Loucy (cell line): Measurements from ENCODE around the gene FMNL2.

Source experiments
- H2AFZ ChIP-seq: fragments of 200-600 bp; sonication (generic); 2 replicates; pipeline ENCODE4 v1.6.0; 2016; ENCODE audit warnings: antibody characterized with exemption, mild to moderate bottlenecking, low read length, moderate library complexity
- H3F3A ChIP-seq: fragments of 200-600 bp; 2 replicates; pipeline ENCODE4 v1.6.0; 2016; ENCODE audit warnings: antibody characterized with exemption, low read depth, mild to moderate bottlenecking
- H3K27me3 ChIP-seq: fragments of 200-600 bp; sonication (generic); 2 replicates; pipeline ENCODE4 v1.6.1; 2014; ENCODE audit warnings: low read length, mild to moderate bottlenecking; ENCODE audit not compliant: insufficient read depth, poor library complexity, severe bottlenecking
- H3K36me3 ChIP-seq: fragments of 200-600 bp; sonication (generic); 2 replicates; pipeline ENCODE4 v1.6.1; 2016; ENCODE audit warnings: low read length; ENCODE audit not compliant: insufficient read depth
- H3K4me1 ChIP-seq: fragments of 200-600 bp; sonication (generic); 2 replicates; pipeline ENCODE4 v1.5.1; 2014; ENCODE audit warnings: low read length, mild to moderate bottlenecking; ENCODE audit not compliant: insufficient read depth, poor library complexity, severe bottlenecking
- H3K4me2 ChIP-seq: fragments of 200-600 bp; sonication (generic); 2 replicates; pipeline ENCODE4 v1.6.0; 2014; ENCODE audit warnings: antibody characterized with exemption, low read length, low read depth, mild to moderate bottlenecking; ENCODE audit not compliant: poor library complexity, severe bottlenecking
- H3K4me3 ChIP-seq: fragments of 200-600 bp; sonication (generic); 2 replicates; pipeline ENCODE4 v1.5.1; 2014; ENCODE audit warnings: low read length, mild to moderate bottlenecking, mixed read lengths; ENCODE audit not compliant: poor library complexity, severe bottlenecking
- H3K79me2 ChIP-seq: fragments of 200-600 bp; sonication (generic); 2 replicates; pipeline ENCODE4 v1.6.1; 2014; ENCODE audit warnings: low read length; ENCODE audit not compliant: insufficient read depth
- H3K9ac ChIP-seq: fragments of 200-600 bp; sonication (generic); 2 replicates; pipeline ENCODE4 v1.6.0; 2014; ENCODE audit warnings: mild to moderate bottlenecking, low read depth, low read length, moderate library complexity; ENCODE audit not compliant: poor library complexity, severe bottlenecking
- H3K9me2 ChIP-seq: fragments of 200-600 bp; sonication (generic); replicated peaks from 2 replicates; pipeline ENCODE4 v1.6.1; 2016; ENCODE audit warnings: low read depth, low read length, mixed read lengths
- H3K9me3 ChIP-seq: fragments of 200-600 bp; sonication (generic); 2 replicates; pipeline ENCODE4 v1.6.1; 2014; ENCODE audit warnings: mild to moderate bottlenecking, antibody characterized with exemption, low read length, low read depth; ENCODE audit not compliant: insufficient read depth
- H4K20me1 ChIP-seq: fragments of 200-600 bp; sonication (generic); 2 replicates; pipeline ENCODE4 v1.6.0; 2014; ENCODE audit warnings: antibody characterized with exemption, low read length, mild to moderate bottlenecking; ENCODE audit not compliant: insufficient read depth, poor library complexity, severe bottlenecking
- CTCF ChIP-seq: fragments of 200-600 bp; sonication (generic); conservative IDR thresholded peaks from 2 replicates; pipeline ENCODE4 v1.5.1; 2014; ENCODE audit warnings: mild to moderate bottlenecking, antibody characterized with exemption, low read length
- EZH2phosphoT487 ChIP-seq: fragments of 200-600 bp; IDR thresholded peaks from 2 replicates; pipeline ENCODE4 v1.6.1; 2018; ENCODE audit warnings: antibody characterized with exemption, mild to moderate bottlenecking, moderate library complexity, borderline replicate concordance

The FMNL2 gene

GRCh38 chr2:152369176-152369860, 34.3 kb downstream of the FMNL2 start:
- no peak overlapping the region for H3K4me3 ChIP-seq
- H3K9me3 ChIP-seq = no peaks in the 10 kb centered on the region
- TF ChIP-seq CTCF (no peak), EZH2phosphoT487 (no peak)
- no peak overlapping the region for H3K9ac ChIP-seq
- no peaks in the 10 kb centered on the region for H3F3A ChIP-seq
- H4K20me1 ChIP-seq = no peaks in the 10 kb centered on the region
- no peak overlapping the region for H3K4me2 ChIP-seq
- no peaks in the 10 kb centered on the region for H3K36me3 ChIP-seq
- H3K9me2 ChIP-seq = no peaks in the 10 kb centered on the region
- H3K27me3 ChIP-seq = no peaks in the 10 kb centered on the region
- H3K4me1 ChIP-seq = no peaks in the 10 kb centered on the region
- H2AFZ ChIP-seq = no peak overlapping the region
- H3K79me2 ChIP-seq = no peaks in the 10 kb centered on the region

GRCh38 chr2:152370783-152371182, 35.8 kb downstream of the FMNL2 start:
- Histone ChIP-seq H4K20me1 (no peaks in the 10 kb centered on the region), H3K79me2 (no peaks in the 10 kb centered on the region), H3K36me3 (no peaks in the 10 kb centered on the region)

GRCh38 chr2:152372438-152372984, 37.5 kb downstream of the FMNL2 start:
- no peak overlapping the region for H3K4me3 ChIP-seq
- no peak overlapping the region for H3K9ac ChIP-seq
- H3K27me3 ChIP-seq = no peaks in the 10 kb centered on the region
- H4K20me1 ChIP-seq = no peaks in the 10 kb centered on the region
- H2AFZ ChIP-seq = no peak overlapping the region
- H3K79me2 ChIP-seq = no peaks in the 10 kb centered on the region
- no peaks in the 10 kb centered on the region for H3F3A ChIP-seq
- H3K36me3 ChIP-seq = no peaks in the 10 kb centered on the region
- H3K4me1 ChIP-seq = no peaks in the 10 kb centered on the region
- H3K9me3 ChIP-seq = no peaks in the 10 kb centered on the region
- H3K4me2 ChIP-seq = no peak overlapping the region
- H3K9me2 ChIP-seq = no peaks in the 10 kb centered on the region
- TF ChIP-seq CTCF = no peak
- no peak for TF ChIP-seq EZH2phosphoT487

More at GRCh38 chr2:152370783-152371182, 35.8 kb downstream of the FMNL2 start:
- no peak for TF ChIP-seq CTCF
- TF ChIP-seq EZH2phosphoT487 = no peak
- no peaks in the 10 kb centered on the region for H3K27me3 ChIP-seq
- no peak overlapping the region for H3K9ac ChIP-seq
- no peak overlapping the region for H3K4me3 ChIP-seq
- no peaks in the 10 kb centered on the region for H3F3A ChIP-seq
- H2AFZ ChIP-seq = no peak overlapping the region
- no peak overlapping the region for H3K4me2 ChIP-seq
- no peaks in the 10 kb centered on the region for H3K4me1 ChIP-seq
- H3K9me3 ChIP-seq = no peaks in the 10 kb centered on the region
- H3K9me2 ChIP-seq = no peaks in the 10 kb centered on the region
